HG03354 (cell line): Measurements from ENCODE around the gene RPE65.
"Not testable (repeated sequence)": the region's sequence is repeated elsewhere in the genome, so short reads cannot be mapped to it uniquely, and the experiment has no call there.

Experiments used
- ATAC-seq: cut with Tn5 transposase; IDR thresholded peaks from one replicate; pipeline ENCODE4 v1.9.1; 2021; ENCODE audit warnings: mild to moderate bottlenecking; ENCODE audit not compliant: unreplicated experiment, poor library complexity, severe bottlenecking

RPE65 gene

GRCh38 chr1:68456202-68456601, 6.4 kb upstream of the RPE65 start:
- ATAC-seq, result no peak

GRCh38 chr1:68454534-68454933, 4.8 kb upstream of the RPE65 start:
- peak; percentile 68 for ATAC-seq

- no peak for ATAC-seq
Measured at GRCh38 chr1:68453060-68453670, 3.4 kb upstream of the RPE65 start.

DNA sequence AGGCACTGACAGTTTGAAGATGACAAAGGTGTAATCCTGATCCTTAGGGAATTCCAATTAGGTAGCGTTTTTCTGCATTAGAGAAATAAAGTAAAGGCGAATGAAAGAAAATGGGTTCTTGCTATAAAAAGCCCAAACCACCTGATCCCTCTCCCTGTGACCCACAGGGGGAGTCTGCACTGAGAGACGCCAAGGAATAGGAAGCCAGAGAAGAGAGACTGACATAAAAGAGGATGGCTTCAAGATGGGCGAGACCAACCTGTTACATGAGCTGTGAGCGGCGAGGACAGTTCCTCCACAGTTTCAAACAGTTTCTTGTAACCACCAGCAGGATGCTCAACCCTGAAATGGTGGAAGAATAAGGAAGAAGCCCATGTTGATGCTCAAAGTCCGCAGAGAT, 1.4 kb downstream of the RPE65 start:
- ATAC-seq, result no peak

DNA sequence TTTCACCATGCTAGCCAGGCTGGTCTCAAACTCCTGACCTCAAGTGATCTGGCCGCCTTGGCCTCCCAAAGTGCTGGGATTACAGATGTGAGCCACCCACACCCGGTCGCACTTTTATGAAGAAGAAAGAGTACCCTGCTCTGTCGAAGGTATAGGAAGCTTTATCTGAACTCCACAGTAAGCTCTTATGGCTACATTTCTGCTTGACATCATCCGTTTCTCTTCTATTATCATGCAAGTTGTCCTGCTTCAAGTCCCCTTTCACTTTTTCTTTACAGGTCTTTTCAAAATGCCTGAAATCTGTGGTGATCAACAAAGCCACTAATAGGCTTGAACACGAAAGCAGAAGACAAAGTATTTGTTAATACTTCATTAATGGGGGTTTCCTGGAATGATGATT, 4.0 kb downstream of the RPE65 start:
- no peak for ATAC-seq

DNA sequence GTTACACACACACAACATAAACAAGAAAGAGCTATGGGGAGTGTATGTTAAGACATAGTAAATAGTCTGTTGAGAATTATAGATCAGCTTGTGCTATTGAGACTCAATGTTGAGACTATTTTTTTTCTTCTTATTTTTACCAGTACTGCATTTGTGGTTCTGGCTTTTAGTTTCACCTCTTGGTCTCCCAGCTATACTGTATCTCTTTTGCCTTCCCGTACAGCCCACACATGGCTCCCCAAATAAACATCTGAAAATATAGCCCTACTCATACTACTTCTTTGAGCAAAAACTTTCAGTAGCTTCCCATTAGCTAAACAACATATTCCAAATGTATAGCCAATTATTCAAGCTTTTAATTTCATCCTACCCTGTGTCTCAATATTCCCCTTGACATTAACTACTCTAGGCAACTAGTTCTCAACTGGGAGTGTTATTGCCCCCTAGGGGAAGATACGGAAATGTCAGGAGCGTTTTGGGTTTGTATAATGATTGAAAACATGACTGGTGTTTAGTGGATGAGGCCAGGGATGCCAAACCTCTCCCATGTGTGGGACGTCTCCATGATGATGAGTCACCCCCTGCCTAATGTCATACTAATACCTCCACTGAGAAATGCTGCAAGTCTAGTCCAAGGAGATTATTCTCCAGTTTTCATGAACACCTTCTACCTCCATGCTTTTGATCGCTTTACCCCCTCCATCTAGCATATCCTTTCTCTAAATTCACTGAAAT, 6.8 kb downstream of the RPE65 start:
- ATAC-seq, result peak; percentile 90

DNA sequence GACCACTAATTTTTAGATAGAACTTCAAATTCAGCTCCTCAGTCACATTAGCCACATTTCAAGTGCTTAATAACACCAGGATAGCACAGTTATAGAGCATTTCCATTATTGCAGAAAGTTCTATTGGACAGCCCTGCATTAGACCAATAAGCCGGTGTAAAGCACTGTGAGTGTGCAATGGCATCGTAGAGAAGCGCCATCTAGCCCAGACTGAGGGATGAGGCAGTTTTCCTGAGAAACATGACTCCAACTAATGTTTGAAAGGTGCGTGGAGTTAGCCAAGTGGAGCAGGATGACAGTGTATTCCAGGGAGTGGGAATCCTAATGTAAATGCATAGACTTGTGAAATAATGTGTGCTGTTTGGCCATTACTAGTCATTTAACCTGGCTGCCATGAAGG, 7.7 kb downstream of the RPE65 start:
- no peak for ATAC-seq

DNA sequence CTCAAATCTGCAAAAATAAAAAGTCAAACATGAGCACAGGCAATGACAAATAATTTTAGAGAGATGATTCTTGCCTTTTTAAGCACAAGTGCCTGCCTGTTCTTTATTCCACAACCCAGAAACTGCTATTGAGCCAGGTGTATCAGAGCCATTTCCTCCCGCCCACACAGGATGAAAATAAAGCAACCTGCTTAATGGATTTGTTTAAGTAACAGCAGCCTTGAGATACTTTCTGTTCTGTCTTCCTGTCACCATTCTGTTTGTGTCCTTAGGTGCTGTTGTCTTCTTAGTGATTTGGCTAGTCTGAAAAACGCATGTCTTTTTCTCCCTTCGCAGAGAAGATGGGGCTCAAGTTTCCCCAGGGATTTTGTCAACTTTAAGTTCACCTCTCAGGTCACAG, 11.4 kb downstream of the RPE65 start:
- ATAC-seq, result no peak

- no peak for ATAC-seq
Measured at GRCh38 chr1:68433395-68433794, 16.4 kb downstream of the RPE65 start.

- no peak for ATAC-seq
Measured at GRCh38 chr1:68431076-68431475, 18.7 kb downstream of the RPE65 start.

DNA sequence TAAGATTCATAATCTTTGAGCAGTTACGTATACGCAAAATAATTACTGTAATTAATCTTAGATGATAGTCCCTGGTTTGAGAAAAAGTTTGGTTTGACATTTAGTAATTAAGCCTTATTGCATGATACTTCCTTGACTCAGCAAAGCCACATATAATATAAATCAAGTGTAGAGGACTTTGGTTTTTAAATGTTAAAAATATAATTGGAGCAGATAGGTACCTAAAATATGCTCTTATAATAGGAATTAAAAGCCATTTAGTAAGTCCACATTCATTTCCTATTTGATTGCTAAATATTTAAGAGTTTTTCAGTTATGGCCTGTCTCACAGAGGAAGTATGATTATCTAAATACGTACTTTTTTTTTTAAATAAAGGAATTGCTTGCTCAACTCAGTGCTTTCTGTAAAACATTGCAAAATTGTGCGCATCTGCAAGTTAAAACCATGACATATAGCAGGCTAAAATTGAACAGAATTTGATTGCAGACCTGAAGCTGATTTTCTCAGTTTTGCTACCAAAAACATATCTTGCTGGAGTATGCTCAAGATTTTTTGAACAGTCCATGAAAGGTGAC, 20.4 kb downstream of the RPE65 start:
- ATAC-seq, result no peak

DNA sequence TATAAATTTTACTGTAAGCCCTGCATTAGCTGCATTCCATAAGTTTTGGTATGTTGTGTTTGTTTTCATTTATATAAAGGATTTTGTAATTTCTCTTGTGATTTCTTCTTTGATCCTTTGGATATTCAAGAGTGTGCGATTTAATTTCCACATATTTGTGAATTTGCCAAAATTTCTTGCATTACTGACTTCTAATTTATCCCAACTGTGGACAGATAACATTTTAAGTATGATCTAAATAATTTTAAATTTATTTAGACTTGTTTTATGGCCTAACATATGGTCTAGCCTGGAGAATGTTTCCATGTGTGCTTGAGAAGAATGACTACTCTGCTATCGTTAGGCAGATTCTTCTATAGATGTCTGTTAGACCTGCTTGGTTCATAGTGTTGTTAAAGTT, 23.2 kb downstream of the RPE65 start:
- no peak for ATAC-seq

GRCh38 chr1:68421350-68421749, 28.4 kb downstream of the RPE65 start:
- ATAC-seq, result no peak

GRCh38 chr1:68409426-68409825, 40.3 kb downstream of the RPE65 start:
- no peak for ATAC-seq

DNA sequence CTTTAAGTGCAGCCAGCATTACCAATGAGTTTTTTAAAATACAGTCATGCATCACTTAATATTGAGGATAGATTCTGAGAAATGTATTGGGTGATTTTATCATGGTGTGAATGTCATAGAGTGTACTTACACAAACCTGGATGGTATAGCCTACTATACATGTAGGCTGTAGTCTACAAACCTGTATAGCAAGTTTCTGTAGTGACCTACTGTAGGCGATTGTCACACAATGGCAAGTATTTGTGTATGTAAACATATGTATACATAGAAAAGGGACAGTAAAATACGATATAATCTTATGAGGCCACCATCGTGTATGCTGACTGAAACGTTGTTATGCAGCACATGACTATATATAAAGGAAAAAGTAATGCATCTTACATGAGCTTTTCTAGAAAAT, 48.2 kb downstream of the RPE65 start:
- ATAC-seq, result no peak

DNA sequence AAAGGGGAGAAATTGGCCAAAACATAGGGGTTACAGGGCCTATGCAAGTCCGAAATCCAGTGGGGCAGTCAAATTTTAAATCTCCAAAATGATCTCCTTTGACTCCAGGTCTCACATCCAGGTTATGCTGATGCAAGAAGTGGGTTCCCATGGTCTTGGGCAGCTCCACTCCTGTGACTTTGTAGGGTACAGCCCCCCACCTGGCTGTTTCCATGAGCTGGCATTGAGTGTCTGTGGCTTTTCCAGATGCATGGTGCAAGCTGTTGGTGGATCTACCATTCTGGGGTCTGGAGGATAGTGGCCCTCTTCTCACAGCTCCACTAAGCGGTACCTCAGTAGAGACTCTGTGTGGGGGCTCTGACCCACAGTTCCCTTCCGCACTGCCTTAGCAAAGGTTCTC, 54.2 kb downstream of the RPE65 start:
- ATAC-seq, result not testable (repeated sequence)

GRCh38 chr1:68392474-68392873, 57.3 kb downstream of the RPE65 start:
- ATAC-seq, result not testable (repeated sequence)

DNA sequence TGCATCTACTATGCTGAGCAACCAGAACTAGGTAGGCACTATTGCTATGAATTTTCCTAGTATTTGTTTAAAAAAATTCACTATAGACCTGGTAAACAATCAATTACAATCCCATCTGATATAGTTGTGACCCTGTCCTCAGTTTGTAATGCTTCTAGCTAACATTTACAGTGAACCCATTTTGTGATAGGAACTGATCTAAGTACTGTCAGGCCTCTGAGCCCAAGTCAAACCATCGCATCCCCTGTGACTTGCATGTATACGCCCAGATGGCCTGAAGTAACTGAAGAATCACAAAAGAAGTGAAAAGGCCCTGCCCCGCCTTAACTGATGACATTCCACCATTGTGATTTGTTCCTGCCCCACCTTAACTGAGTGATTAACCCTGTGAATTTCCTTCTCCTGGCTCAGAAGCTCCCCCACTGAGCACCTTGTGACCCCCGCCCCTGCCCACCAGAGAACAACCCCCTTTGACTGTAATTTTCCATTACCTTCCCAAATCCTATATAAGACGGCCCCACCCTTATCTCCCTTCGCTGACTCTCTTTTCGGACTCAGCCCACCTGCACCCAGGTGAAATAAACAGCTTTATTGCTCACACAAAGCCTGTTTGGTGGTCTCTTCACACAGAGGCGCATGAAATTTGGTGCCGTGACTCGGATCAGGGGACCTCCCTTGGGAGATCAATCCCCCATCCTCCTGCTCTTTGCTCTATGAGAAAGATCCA, 63.8 kb downstream of the RPE65 start:
- ATAC-seq, result not testable (repeated sequence)

GRCh38 chr1:68384872-68385411, 64.8 kb downstream of the RPE65 start:
- no peak for ATAC-seq

GRCh38 chr1:68384321-68384813, 65.4 kb downstream of the RPE65 start:
- ATAC-seq, result no peak
